ENCODE measurements around the gene RFTN1. TPM values are rescaled to one million over a fixed set of nuclear protein-coding genes. Genes with fewer than 3 reads are reported as not detected.

RFTN1 gene
- total and polyA plus RNA-seq, 9 of the 15 experiments (the other 6 are each of a cell fraction or from before 2014, with no cell fraction given), result 0.08 to 0.51 (median 0.11) TPM; not detected in 6

- in situ Hi-C loops (cut with MboI), result loop anchor here (25.0 kb wide), 2 partner anchors 900 to 1325 kb away; partner anchors contain the start of gene CAPN7
These were observed 23.5 kb upstream of the RFTN1 start for GRCh38 chr3:16536996-16537395.

More at GRCh38 chr3:16536996-16537395, 23.5 kb upstream of the RFTN1 start:
- H2AFZ ChIP-seq (ENCODE audit: low read depth, low read length), result no peak overlapping the region
- H3K9me1 ChIP-seq (ENCODE audit: control insufficient read depth, insufficient read depth, low read length), result no peaks in the 10 kb centered on the region
- 0 out of 3 replicates have a peak, but pooled peaks have one; percentile 21 for ATAC-seq
- H3K9ac ChIP-seq (ENCODE audit: insufficient read depth in 1 of 2, low read depth in 2 of 2, low read length in 2 of 2), result no peak overlapping the region
- 69% methylated on average over 3 of the region's 3 CpGs for WGBS (ENCODE audit: insufficient coverage, low coverage, missing lambda C conversion rate)
- TF ChIP-seq DIDO1 (tag; IDR thresholded peaks at IDR 0.05; ENCODE audit: low read depth), result no peak
- TF ChIP-seq TSC22D4 (tag; IDR thresholded peaks at IDR 0.05), result no peak
- TF ChIP-seq SMARCB1 (IDR thresholded peaks at IDR 0.05; ENCODE audit: insufficient read length, low read depth), result no peak
- no peak for TF ChIP-seq ZNF77 (CRISPR knock-in tag; IDR thresholded peaks at IDR 0.05)
- no peak for TF ChIP-seq ARID4B (CRISPR knock-in tag; IDR thresholded peaks at IDR 0.05)
- TF ChIP-seq THAP7 (CRISPR knock-in tag; IDR thresholded peaks at IDR 0.05), result no peak
- no peak for TF ChIP-seq ZBTB26 (CRISPR knock-in tag; IDR thresholded peaks at IDR 0.05)
- no peak for TF ChIP-seq UBTF (IDR thresholded peaks at IDR 0.05; ENCODE audit: borderline replicate concordance in 1 of 2, low read depth in 2 of 2, low read length in 2 of 2)
- no peak for TF ChIP-seq ZKSCAN8 (CRISPR knock-in tag; IDR thresholded peaks at IDR 0.05)
- TF ChIP-seq SIX5 (IDR thresholded peaks at IDR 0.05; ENCODE audit: borderline replicate concordance in 1 of 2, insufficient read depth in 1 of 2, low read depth in 1 of 2, low read length in 2 of 2), result no peak
- TF ChIP-seq TCF7L2 (IDR thresholded peaks at IDR 0.05; ENCODE audit: low read depth, low read length), result no peak
- no peak for TF ChIP-seq NFIC (IDR thresholded peaks at IDR 0.05)
- TF ChIP-seq HNRNPLL (IDR thresholded peaks at IDR 0.05; ENCODE audit: low read depth, low read length, poor library complexity, severe bottlenecking), result no peak
- H3K79me2 ChIP-seq (ENCODE audit: control insufficient read depth, insufficient read depth, low read length), result no peaks in the 10 kb centered on the region
- CTCF ChIA-PET (ENCODE audit: low intra/inter-chr PET ratio), result no interaction called here
- H3K27me3 ChIP-seq (ENCODE audit: control insufficient read depth in 2 of 2, insufficient read depth in 2 of 2, low read length in 2 of 2), result peaks cover 2 to 13% of the 10 kb centered on the region in 2 experiments; a peak in 3 of 5 replicates
- POLR2A ChIA-PET, result interaction anchor here (0.6 to 2.7 kb wide), 2 partner anchors 13 to 252 kb away, joined by 3 to 12 read pairs; no protein-coding TSS in a partner anchor
- no peaks in the 10 kb centered on the region for H4K20me1 ChIP-seq (replicated peaks; ENCODE audit: control insufficient read depth, insufficient read depth, low read length)
- no peaks in the 10 kb centered on the region for H3K9me3 ChIP-seq (replicated peaks; ENCODE audit: control insufficient read depth, insufficient read depth, low read depth, low read length)
- peaks cover 0 to 6% of the 10 kb centered on the region in 2 experiments; a peak in 3 of 5 replicates for H3K4me1 ChIP-seq (replicated peaks in 1 of 2; ENCODE audit: control insufficient read depth in 2 of 2, insufficient read depth in 2 of 2, low read length in 2 of 2)
- H3K4me3 ChIP-seq, result no peak overlapping the region
- H3K27ac ChIP-seq (ENCODE audit: extremely low read depth, low read depth, low read length), result no peak overlapping the region
- no peak overlapping the region for H3K4me2 ChIP-seq (ENCODE audit: insufficient read depth, low read length)
- no TSS peak for BruUV-seq (replicated peaks)
- intact Hi-C loops (cut with micrococcal nuclease), result no loop called here
- no peaks in the 10 kb centered on the region for H3K36me3 ChIP-seq (ENCODE audit: control insufficient read depth, insufficient read depth, low read length)
- FAIRE-seq, result no peak
- DNase-seq (ENCODE audit: extremely low read depth in 1 of 4, low spot score in 3 of 4), result no peak
